Lower leg skin (tissue), 3 donors: Measurements from ENCODE around the gene ARMH1.

Experiments used
- POLR2A ChIP-seq, 2 donors: fragments of 450-650 bp; IDR thresholded peaks; one replicate each; pipeline ENCODE4 v1.6.1; 2016 to 2017; ENCODE audit warnings: antibody characterized with exemption in 2 of 2, mild to moderate bottlenecking in 1 of 2, moderate library complexity in 1 of 2
- TF ChIP-seq, protein P1 (sequence below), 3 donors: fragments of 450-650 bp; IDR thresholded peaks; one replicate each; pipeline ENCODE4 v1.5.1; 2016; ENCODE audit warnings: antibody characterized with exemption in 3 of 3, mild to moderate bottlenecking in 3 of 3, moderate library complexity in 2 of 3

DNA sequence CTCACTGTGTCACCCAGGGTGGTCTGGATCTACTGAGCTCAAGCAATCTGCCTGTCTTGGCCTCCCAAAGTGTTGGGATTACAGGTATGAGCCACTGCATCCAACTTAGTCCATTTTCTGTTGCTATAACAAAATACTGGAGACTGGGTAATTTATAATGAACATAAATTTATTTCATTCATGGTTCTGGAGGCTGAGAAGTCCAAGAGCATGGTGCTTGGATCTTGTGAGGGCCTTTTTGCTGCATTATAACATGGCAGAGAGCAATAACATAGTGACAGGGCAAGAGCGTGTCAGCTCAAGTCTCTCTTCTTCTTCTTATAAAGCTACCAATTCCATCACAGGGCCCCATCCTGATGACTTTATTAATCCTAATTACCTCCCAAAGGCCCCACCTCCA, 61.5 kb downstream of the ARMH1 start:
- TF ChIP-seq POLR2A (IDR thresholded peaks at IDR 0.05): no peak
- TF ChIP-seq, protein P1, sequence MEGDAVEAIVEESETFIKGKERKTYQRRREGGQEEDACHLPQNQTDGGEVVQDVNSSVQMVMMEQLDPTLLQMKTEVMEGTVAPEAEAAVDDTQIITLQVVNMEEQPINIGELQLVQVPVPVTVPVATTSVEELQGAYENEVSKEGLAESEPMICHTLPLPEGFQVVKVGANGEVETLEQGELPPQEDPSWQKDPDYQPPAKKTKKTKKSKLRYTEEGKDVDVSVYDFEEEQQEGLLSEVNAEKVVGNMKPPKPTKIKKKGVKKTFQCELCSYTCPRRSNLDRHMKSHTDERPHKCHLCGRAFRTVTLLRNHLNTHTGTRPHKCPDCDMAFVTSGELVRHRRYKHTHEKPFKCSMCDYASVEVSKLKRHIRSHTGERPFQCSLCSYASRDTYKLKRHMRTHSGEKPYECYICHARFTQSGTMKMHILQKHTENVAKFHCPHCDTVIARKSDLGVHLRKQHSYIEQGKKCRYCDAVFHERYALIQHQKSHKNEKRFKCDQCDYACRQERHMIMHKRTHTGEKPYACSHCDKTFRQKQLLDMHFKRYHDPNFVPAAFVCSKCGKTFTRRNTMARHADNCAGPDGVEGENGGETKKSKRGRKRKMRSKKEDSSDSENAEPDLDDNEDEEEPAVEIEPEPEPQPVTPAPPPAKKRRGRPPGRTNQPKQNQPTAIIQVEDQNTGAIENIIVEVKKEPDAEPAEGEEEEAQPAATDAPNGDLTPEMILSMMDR (IDR thresholded peaks at IDR 0.05): no peak
